HAP-1 (cell line): Measurements from ENCODE around the gene PARK7.

Experiments
- DNase-seq, 2 experiments: peaks; one replicate each; pipeline ENCODE4 v3.0.0-alpha.2; 2016 to 2020; ENCODE audit warnings: low spot score in 2 of 2
- H3K27me3 ChIP-seq: fragments of 250-450 bp; sonication (Bioruptor Pico); 2 replicates; pipeline ENCODE4 v1.5.1; 2020; ENCODE audit warnings: low read depth, mild to moderate bottlenecking, moderate library complexity
- H3K36me3 ChIP-seq: fragments of 250-450 bp; sonication (Bioruptor Pico); replicated peaks from 2 replicates; pipeline ENCODE4 v1.5.1; 2020; ENCODE audit warnings: mild to moderate bottlenecking
- H3K4me1 ChIP-seq: fragments of 250-450 bp; sonication (Bioruptor Pico); 2 replicates; pipeline ENCODE4 v1.5.1; 2020; ENCODE audit warnings: mild to moderate bottlenecking
- H3K4me3 ChIP-seq: fragments of 250-450 bp; sonication (Bioruptor Pico); 2 replicates; pipeline ENCODE4 v1.5.1; 2020; ENCODE audit warnings: mild to moderate bottlenecking, moderate library complexity
- H3K9me3 ChIP-seq: fragments of 250-450 bp; sonication (Bioruptor Pico); 2 replicates; pipeline ENCODE4 v1.5.1; 2020; ENCODE audit warnings: mild to moderate bottlenecking, moderate library complexity
- in situ Hi-C: fragments of 300-500 bp; cut with MboI; formaldehyde crosslinking; loops from 3 replicates; pipeline ENCODE4 v1.14.3; 2020; ENCODE audit warnings: low sequenced_read_pairs, inconsistent platforms, mixed read lengths

The PARK7 gene

GRCh38 chr1:7980984-7981383 lies 19.5 kb downstream of the PARK7 start:
- no peak overlapping the region for H3K4me3 ChIP-seq
- in situ Hi-C loops, result loop anchor here (10.0 kb wide), 1 partner anchor 334 kb away; the partner anchor contains the start of gene SLC45A1
- DNase-seq, result no peak
- H3K36me3 ChIP-seq, result peaks cover 78% of the 10 kb centered on the region
- no peaks in the 10 kb centered on the region for H3K4me1 ChIP-seq
- no peaks in the 10 kb centered on the region for H3K9me3 ChIP-seq
- H3K27me3 ChIP-seq, result no peaks in the 10 kb centered on the region

- H3K36me3 ChIP-seq, result peaks cover 63% of the 10 kb centered on the region
- H3K9me3 ChIP-seq, result no peaks in the 10 kb centered on the region
- DNase-seq, result no peak
- in situ Hi-C loops, result loop anchor here (10.0 kb wide), 1 partner anchor 332 kb away; the partner anchor contains the start of gene SLC45A1
- H3K4me3 ChIP-seq, result no peak overlapping the region
- H3K27me3 ChIP-seq, result no peaks in the 10 kb centered on the region
- no peaks in the 10 kb centered on the region for H3K4me1 ChIP-seq
Observed at GRCh38 chr1:7983086-7983778, 21.7 kb downstream of the PARK7 start.

GRCh38 chr1:7984811-7985210 lies 23.3 kb downstream of the PARK7 start:
- in situ Hi-C loops, result loop anchor here (10.0 kb wide), 1 partner anchor 330 kb away; the partner anchor contains the start of gene SLC45A1
- H3K36me3 ChIP-seq, result peaks cover 47% of the 10 kb centered on the region
- no peaks in the 10 kb centered on the region for H3K27me3 ChIP-seq
- DNase-seq, result no peak
- no peaks in the 10 kb centered on the region for H3K4me1 ChIP-seq
- H3K4me3 ChIP-seq, result no peak overlapping the region
- no peaks in the 10 kb centered on the region for H3K9me3 ChIP-seq

- Histone ChIP-seq H3K36me3 (peaks cover 38% of the 10 kb centered on the region), H3K27me3 (no peaks in the 10 kb centered on the region), H3K4me3 (no peak overlapping the region), H3K9me3 (no peaks in the 10 kb centered on the region), H3K4me1 (no peaks in the 10 kb centered on the region)
- in situ Hi-C loops, result loop anchor here (10.0 kb wide), 1 partner anchor 329 kb away; the partner anchor contains the start of gene SLC45A1
- DNase-seq, result no peak
Observed at GRCh38 chr1:7985851-7986612, 24.5 kb downstream of the PARK7 start.

GRCh38 chr1:7987528-7987927 lies 26.0 kb downstream of the PARK7 start:
- peaks cover 36% of the 10 kb centered on the region for H3K36me3 ChIP-seq
- in situ Hi-C loops, result loop anchor here (10.0 kb wide), 1 partner anchor 327 kb away; the partner anchor contains the start of gene SLC45A1
- DNase-seq, result no peak
- no peaks in the 10 kb centered on the region for H3K4me1 ChIP-seq
- no peaks in the 10 kb centered on the region for H3K27me3 ChIP-seq
- no peak overlapping the region for H3K4me3 ChIP-seq
- no peaks in the 10 kb centered on the region for H3K9me3 ChIP-seq

GRCh38 chr1:7988576-7988975 lies 27.1 kb downstream of the PARK7 start:
- in situ Hi-C loops, result loop anchor here (10.0 kb wide), 1 partner anchor 326 kb away; the partner anchor contains the start of gene SLC45A1
- Histone ChIP-seq H3K4me3 (no peak overlapping the region), H3K27me3 (no peaks in the 10 kb centered on the region), H3K9me3 (no peaks in the 10 kb centered on the region), H3K4me1 (no peaks in the 10 kb centered on the region), H3K36me3 (peaks cover 25% of the 10 kb centered on the region)
- DNase-seq, result no peak

- Histone ChIP-seq H3K4me1 (no peaks in the 10 kb centered on the region), H3K4me3 (no peak overlapping the region), H3K9me3 (no peaks in the 10 kb centered on the region), H3K27me3 (no peaks in the 10 kb centered on the region), H3K36me3 (peaks cover 12% of the 10 kb centered on the region)
- DNase-seq, result no peak
- in situ Hi-C loops, result loop anchor here (10.0 kb wide), 1 partner anchor 325 kb away; the partner anchor contains the start of gene SLC45A1
Observed at GRCh38 chr1:7989762-7990428, 28.4 kb downstream of the PARK7 start.

- H3K4me3 ChIP-seq, result no peak overlapping the region
- in situ Hi-C loops, result no loop called here
Observed at GRCh38 chr1:7991504-7992440, 30.3 kb downstream of the PARK7 start.

GRCh38 chr1:7992885-7993284 lies 31.4 kb downstream of the PARK7 start:
- H3K36me3 ChIP-seq, result no peaks in the 10 kb centered on the region
- H3K27me3 ChIP-seq, result no peaks in the 10 kb centered on the region
- no peaks in the 10 kb centered on the region for H3K9me3 ChIP-seq
- no peaks in the 10 kb centered on the region for H3K4me1 ChIP-seq
- no peak for DNase-seq
- in situ Hi-C loops, result no loop called here
- H3K4me3 ChIP-seq, result no peak overlapping the region

More at GRCh38 chr1:7991504-7992440, 30.3 kb downstream of the PARK7 start:
- no peaks in the 10 kb centered on the region for H3K36me3 ChIP-seq
- no peaks in the 10 kb centered on the region for H3K4me1 ChIP-seq
- H3K27me3 ChIP-seq, result no peaks in the 10 kb centered on the region
- no peaks in the 10 kb centered on the region for H3K9me3 ChIP-seq
- no peak for DNase-seq

GRCh38 chr1:7993593-7994479 lies 32.3 kb downstream of the PARK7 start:
- Histone ChIP-seq H3K9me3 (no peaks in the 10 kb centered on the region), H3K27me3 (no peaks in the 10 kb centered on the region), H3K36me3 (no peaks in the 10 kb centered on the region), H3K4me3 (no peak overlapping the region), H3K4me1 (no peaks in the 10 kb centered on the region)
- DNase-seq, result no peak
- in situ Hi-C loops, result no loop called here

- H3K27me3 ChIP-seq, result no peaks in the 10 kb centered on the region
- no peaks in the 10 kb centered on the region for H3K36me3 ChIP-seq
- in situ Hi-C loops, result no loop called here
Observed at GRCh38 chr1:7994827-7995226, 33.3 kb downstream of the PARK7 start.

GRCh38 chr1:7995437-7995836 lies 33.9 kb downstream of the PARK7 start:
- no peak overlapping the region for H3K4me3 ChIP-seq
- H3K27me3 ChIP-seq, result no peaks in the 10 kb centered on the region
- H3K36me3 ChIP-seq, result no peaks in the 10 kb centered on the region
- H3K4me1 ChIP-seq, result no peaks in the 10 kb centered on the region
- no peak for DNase-seq
- in situ Hi-C loops, result no loop called here
- H3K9me3 ChIP-seq, result no peaks in the 10 kb centered on the region

More at GRCh38 chr1:7994827-7995226, 33.3 kb downstream of the PARK7 start:
- Histone ChIP-seq H3K4me3 (no peak overlapping the region), H3K4me1 (no peaks in the 10 kb centered on the region), H3K9me3 (no peaks in the 10 kb centered on the region)
- no peak for DNase-seq
